ENCODE data around the gene ADGRG6. TPM values are rescaled to one million over a fixed set of nuclear protein-coding genes. Genes with fewer than 3 reads are reported as not detected.

ADGRG6 gene
- 0.25 and 0.35 TPM in 2 replicates for total RNA-seq (2011; cell fraction: chromatin; rRNA removed; ENCODE audit: low replicate concordance)
- not detected in 2 replicates for total RNA-seq (2011; cell fraction: nucleolus; rRNA removed)
- total RNA-seq (2011; cell fraction: nucleoplasm; rRNA removed), result 0.08 and 0.59 TPM in 2 replicates
- total RNA-seq (2014; rRNA removed), result under 0.01 and 0.05 TPM in 2 replicates
- under 0.01 TPM in 1 of 2 replicates, not detected in the other for total RNA-seq (2014; rRNA removed; fragmentation: Illumina TruSeq; extraction: Trizol)
- not detected in 2 replicates for total RNA-seq (2015; rRNA removed; fragmentation: Illumina TruSeq; extraction: Trizol)
- 0.11 and 0.13 TPM in 2 replicates for total RNA-seq (2021)
- 0.04 and 0.06 TPM in 2 replicates for polyA plus RNA-seq (2011; rRNA removed)
- polyA plus RNA-seq (2011; cell fraction: cytosol; rRNA removed), result 0.07 and 0.10 TPM in 2 replicates
- 0.13 and 0.27 TPM in 2 replicates for polyA plus RNA-seq (2011; cell fraction: nucleus; rRNA removed)
- 0.03 and 0.07 TPM in 2 replicates for polyA plus RNA-seq (2012)
- polyA plus RNA-seq (2014; fragmentation: Illumina TruSeq; extraction: Trizol), result not detected in 2 replicates
- not detected for polyA plus RNA-seq (2014; fragmentation: Nextera tagmentation; extraction: Ambion mirVana)
- not detected in 2 replicates for polyA plus RNA-seq (2014; rRNA removed)
- 0.11 and 0.18 TPM in 2 replicates for polyA minus RNA-seq (2011; rRNA and poly(A)+ RNA removed)
- polyA minus RNA-seq (2011; cell fraction: cytosol; rRNA and poly(A)+ RNA removed), result 1.7 TPM in 1 of 2 replicates, not detected in the other
- 0.11 and 0.13 TPM in 2 replicates for polyA minus RNA-seq (2011; cell fraction: nucleus; rRNA and poly(A)+ RNA removed)
- Bru-seq, nascent RNA, result percentile 19 among the genes with signal in this experiment
- BruChase-seq, experiment 1, labeled RNA remaining after a 2-hour chase, result percentile 20 among the genes with signal in this experiment
- BruChase-seq, experiment 2, labeled RNA remaining after a 6-hour chase, result percentile 22 among the genes with signal in this experiment
- long read RNA-seq, experiment 1, result 0 reads
- long read RNA-seq, experiment 2, result 0 reads
- long read RNA-seq, experiment 3, result 0 reads

DNA sequence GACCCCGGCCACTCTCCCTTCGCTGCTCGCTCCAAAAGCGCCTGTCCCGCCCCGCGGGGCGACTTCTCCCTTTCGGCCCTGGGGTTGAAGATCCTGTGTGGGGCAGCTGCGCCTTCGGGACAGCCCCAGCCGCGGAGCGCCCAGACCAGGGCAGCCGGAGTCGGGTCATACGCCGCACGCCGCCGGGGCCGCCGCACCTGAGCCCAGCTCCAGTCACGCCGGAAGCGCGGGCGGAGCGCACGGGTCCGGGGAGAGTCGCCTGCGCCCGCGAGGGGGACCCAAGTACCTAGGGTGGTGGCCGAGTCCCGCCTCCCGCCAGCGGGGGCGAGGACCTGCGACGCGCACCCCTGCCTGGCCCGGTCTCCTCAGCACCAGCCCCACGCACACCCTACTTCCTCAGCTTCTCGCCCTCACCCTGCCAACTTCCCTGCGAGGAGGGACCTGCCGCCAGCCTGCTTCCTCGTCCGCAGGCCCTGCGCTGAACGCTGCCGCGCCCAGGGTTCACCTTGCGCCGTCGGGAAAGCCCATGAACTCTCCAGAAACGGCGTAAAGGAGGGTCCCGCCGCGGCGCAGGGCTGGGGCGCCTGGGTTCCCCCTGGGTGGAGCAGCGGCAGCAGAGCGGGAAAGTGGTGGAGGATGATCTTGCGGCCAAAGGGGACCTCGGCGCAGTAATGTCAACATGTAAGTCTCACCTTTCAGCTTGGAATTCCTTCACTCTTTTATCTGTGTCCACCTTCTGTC lies at the start of gene ADGRG6:
ADGRG6 (plus strand) TSS at position 357 of the 741 bp plus-strand sequence; CDS start at position 680, 323 bp downstream.
- DNase-seq (ENCODE audit: extremely low read depth in 1 of 4, low spot score in 3 of 4) (peak; percentile 11 to 22 (median 16)), FAIRE-seq (no peak), ATAC-seq (peak; percentile 88)
- Histone ChIP-seq H3K27ac (ENCODE audit: extremely low read depth, low read depth, low read length) (no peak within 1 kb of the TSS), H3K9me1 (ENCODE audit: control insufficient read depth, insufficient read depth, low read length) (no peaks in the 10 kb centered on the region), H4K20me1 (replicated peaks; ENCODE audit: control insufficient read depth, insufficient read depth, low read length) (no peaks in the 10 kb centered on the region), H3K4me3 (no peak within 1 kb of the TSS), H3K36me3 (ENCODE audit: control insufficient read depth, insufficient read depth, low read length) (no peaks in the 10 kb centered on the region), H3K4me1 (replicated peaks in 1 of 2; ENCODE audit: control insufficient read depth in 2 of 2, insufficient read depth in 2 of 2, low read length in 2 of 2) (peaks cover 0 to 10% of the 10 kb centered on the region in 2 experiments; a peak in 1 of 5 replicates), H3K9me3 (replicated peaks; ENCODE audit: control insufficient read depth, insufficient read depth, low read depth, low read length) (no peaks in the 10 kb centered on the region), H2AFZ (ENCODE audit: low read depth, low read length) (0 out of 2 replicates have a peak within 1 kb of the TSS, but pooled peaks have one; percentile 11), H3K4me2 (ENCODE audit: insufficient read depth, low read length) (no peak within 1 kb of the TSS), H3K27me3 (ENCODE audit: control insufficient read depth in 2 of 2, insufficient read depth in 2 of 2, low read length in 2 of 2) (peaks cover 13 to 25% of the 10 kb centered on the region in 2 experiments; a peak in 4 of 5 replicates), H3K9ac (ENCODE audit: insufficient read depth in 1 of 2, low read depth in 2 of 2, low read length in 2 of 2) (no peak within 1 kb of the TSS), H3K79me2 (ENCODE audit: control insufficient read depth, insufficient read depth, low read length) (no peaks in the 10 kb centered on the region)
- no TSS peak for BruUV-seq (replicated peaks)
- intact Hi-C loops (cut with micrococcal nuclease), result no loop called here
- WGBS (ENCODE audit: insufficient coverage, low coverage, missing lambda C conversion rate), result 2% methylated on average over 53 of the region's 69 CpGs
- ChIA-PET CTCF (ENCODE audit: low intra/inter-chr PET ratio) (interaction anchor here (0.7 kb wide), 1 partner anchor 18 kb away, joined by 3 read pairs; no protein-coding TSS in a partner anchor), POLR2A (no interaction called here)
- in situ Hi-C loops (cut with MboI), result no loop called here
- TF ChIP-seq MAZ (CRISPR knock-in tag; conservative IDR thresholded peaks at IDR 0.05 in 1 of 2, IDR thresholded peaks at IDR 0.05 in 1 of 2) (0 out of 4 replicates have a peak, but pooled peaks of 1 of the 2 experiments have one; percentile 26), EGR1 (conservative IDR thresholded peaks at IDR 0.05) (peak; percentile 28; the same call in 1 of the 2 replicates), GTF2A2 (tag; IDR thresholded peaks at IDR 0.05) (no peak), PCBP1 (IDR thresholded peaks at IDR 0.05; ENCODE audit: low read depth, low read length, poor library complexity, severe bottlenecking) (peak; percentile 23)
- TF ChIP-seq, protein P1, sequence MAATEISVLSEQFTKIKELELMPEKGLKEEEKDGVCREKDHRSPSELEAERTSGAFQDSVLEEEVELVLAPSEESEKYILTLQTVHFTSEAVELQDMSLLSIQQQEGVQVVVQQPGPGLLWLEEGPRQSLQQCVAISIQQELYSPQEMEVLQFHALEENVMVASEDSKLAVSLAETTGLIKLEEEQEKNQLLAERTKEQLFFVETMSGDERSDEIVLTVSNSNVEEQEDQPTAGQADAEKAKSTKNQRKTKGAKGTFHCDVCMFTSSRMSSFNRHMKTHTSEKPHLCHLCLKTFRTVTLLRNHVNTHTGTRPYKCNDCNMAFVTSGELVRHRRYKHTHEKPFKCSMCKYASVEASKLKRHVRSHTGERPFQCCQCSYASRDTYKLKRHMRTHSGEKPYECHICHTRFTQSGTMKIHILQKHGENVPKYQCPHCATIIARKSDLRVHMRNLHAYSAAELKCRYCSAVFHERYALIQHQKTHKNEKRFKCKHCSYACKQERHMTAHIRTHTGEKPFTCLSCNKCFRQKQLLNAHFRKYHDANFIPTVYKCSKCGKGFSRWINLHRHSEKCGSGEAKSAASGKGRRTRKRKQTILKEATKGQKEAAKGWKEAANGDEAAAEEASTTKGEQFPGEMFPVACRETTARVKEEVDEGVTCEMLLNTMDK (IDR thresholded peaks at IDR 0.05; ENCODE audit: borderline replicate concordance, insufficient read depth, low read depth, low read length, poor library complexity, severe bottlenecking), result peak; percentile 25
- TF ChIP-seq, protein P2, sequence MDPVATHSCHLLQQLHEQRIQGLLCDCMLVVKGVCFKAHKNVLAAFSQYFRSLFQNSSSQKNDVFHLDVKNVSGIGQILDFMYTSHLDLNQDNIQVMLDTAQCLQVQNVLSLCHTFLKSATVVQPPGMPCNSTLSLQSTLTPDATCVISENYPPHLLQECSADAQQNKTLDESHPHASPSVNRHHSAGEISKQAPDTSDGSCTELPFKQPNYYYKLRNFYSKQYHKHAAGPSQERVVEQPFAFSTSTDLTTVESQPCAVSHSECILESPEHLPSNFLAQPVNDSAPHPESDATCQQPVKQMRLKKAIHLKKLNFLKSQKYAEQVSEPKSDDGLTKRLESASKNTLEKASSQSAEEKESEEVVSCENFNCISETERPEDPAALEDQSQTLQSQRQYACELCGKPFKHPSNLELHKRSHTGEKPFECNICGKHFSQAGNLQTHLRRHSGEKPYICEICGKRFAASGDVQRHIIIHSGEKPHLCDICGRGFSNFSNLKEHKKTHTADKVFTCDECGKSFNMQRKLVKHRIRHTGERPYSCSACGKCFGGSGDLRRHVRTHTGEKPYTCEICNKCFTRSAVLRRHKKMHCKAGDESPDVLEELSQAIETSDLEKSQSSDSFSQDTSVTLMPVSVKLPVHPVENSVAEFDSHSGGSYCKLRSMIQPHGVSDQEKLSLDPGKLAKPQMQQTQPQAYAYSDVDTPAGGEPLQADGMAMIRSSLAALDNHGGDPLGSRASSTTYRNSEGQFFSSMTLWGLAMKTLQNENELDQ (CRISPR knock-in tag; IDR thresholded peaks at IDR 0.05; ENCODE audit: borderline replicate concordance), result no peak
- TF ChIP-seq, protein P3, sequence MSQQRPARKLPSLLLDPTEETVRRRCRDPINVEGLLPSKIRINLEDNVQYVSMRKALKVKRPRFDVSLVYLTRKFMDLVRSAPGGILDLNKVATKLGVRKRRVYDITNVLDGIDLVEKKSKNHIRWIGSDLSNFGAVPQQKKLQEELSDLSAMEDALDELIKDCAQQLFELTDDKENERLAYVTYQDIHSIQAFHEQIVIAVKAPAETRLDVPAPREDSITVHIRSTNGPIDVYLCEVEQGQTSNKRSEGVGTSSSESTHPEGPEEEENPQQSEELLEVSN (IDR thresholded peaks at IDR 0.05; ENCODE audit: borderline replicate concordance in 1 of 2, extremely low read depth in 1 of 2, insufficient read depth in 1 of 2, insufficient read length in 1 of 2, low read depth in 1 of 2, low read length in 1 of 2, poor library complexity in 1 of 2, severe bottlenecking in 1 of 2), result peak in 1 of 2 experiments; percentile 51
